SK-N-SH (cell line): ENCODE measurements around the gene C4A. TPM values are rescaled to one million over a fixed set of nuclear protein-coding genes. Genes with fewer than 3 reads are reported as not detected.

Experiments used
- CTCF ChIA-PET: fragments of 300-600, 350-600 bp; formaldehyde crosslinking; extraction: SDS; loops from one replicate; lab custom pipeline; 2021; lab: Yijun Ruan, JAX
- POLR2A ChIA-PET: fragments of 350-600 bp; sonication (Branson Sonifier 250); formaldehyde crosslinking; extraction: SDS; loops from one replicate; lab custom pipeline; 2020; ENCODE audit warnings: antibody characterized with exemption, inconsistent platforms; lab: Yijun Ruan, JAX
- DNase-seq: peaks from one replicate; pipeline ENCODE4 v3.0.0; 2012
- H2AFZ ChIP-seq: fragments of 200-600 bp; sonication (generic); 2 replicates; pipeline ENCODE4 v1.8.1; 2016; ENCODE audit warnings: antibody characterized with exemption, mild to moderate bottlenecking, low read depth
- H3F3A ChIP-seq: fragments of 200-600 bp; sonication (generic); replicated peaks from 2 replicates; pipeline ENCODE3; 2016; ENCODE audit warnings: antibody characterized with exemption, mild to moderate bottlenecking; ENCODE audit not compliant: insufficient read depth
- H3K27ac ChIP-seq, 2 experiments: fragments of 200-500 bp in 1 of 2; fragments of 200-600 bp in 1 of 2; sonication (Bioruptor generic) in 1 of 2; sonication (generic), shearing (Covaris generic) in 1 of 2; 2 replicates each; pipeline versions ENCODE4 v1.5.1 to v1.6.1; 2014 to 2016; ENCODE audit warnings: low read depth in 2 of 2, inconsistent platforms in 1 of 2, low read length in 1 of 2, mild to moderate bottlenecking in 1 of 2, mixed read lengths in 1 of 2
- H3K27me3 ChIP-seq: fragments of 200-600 bp; sonication (generic), shearing (Covaris generic); 2 replicates; pipeline ENCODE4 v1.6.1; 2016; ENCODE audit warnings: mixed run types; ENCODE audit not compliant: insufficient read depth
- H3K36me3 ChIP-seq, 2 experiments: fragments of 200-500 bp in 1 of 2; fragments of 200-600 bp in 1 of 2; sonication (Bioruptor generic) in 1 of 2; sonication (generic) in 1 of 2; replicated peaks in 1 of 2; 2 replicates each; pipeline versions ENCODE3 to v1.5.1; 2014 to 2016; ENCODE audit warnings: low read length in 1 of 2, mild to moderate bottlenecking in 1 of 2; ENCODE audit not compliant: insufficient read depth in 2 of 2, control insufficient read depth in 1 of 2
- H3K4me1 ChIP-seq, 2 experiments: fragments of 200-500 bp in 1 of 2; fragments of 200-600 bp in 1 of 2; sonication (Bioruptor generic) in 1 of 2; sonication (generic), shearing (Covaris generic) in 1 of 2; 2 replicates each; pipeline versions ENCODE4 v1.5.1 to v1.6.1; 2014 to 2016; ENCODE audit warnings: low read depth in 1 of 2, low read length in 1 of 2, mixed run types in 1 of 2; ENCODE audit not compliant: insufficient read depth in 2 of 2, control insufficient read depth in 1 of 2
- H3K4me2 ChIP-seq: fragments of 200-600 bp; sonication (generic), shearing (Covaris generic); 2 replicates; pipeline ENCODE4 v1.6.1; 2017; ENCODE audit warnings: mixed run types
- H3K4me3 ChIP-seq, 2 experiments: fragments of 200-500 bp in 1 of 2; fragments of 200-600 bp in 1 of 2; sonication (Bioruptor generic) in 1 of 2; sonication (generic), shearing (Covaris generic) in 1 of 2; 2 replicates each; pipeline versions ENCODE4 v1.5.1 to v1.8.1; 2014 to 2016; ENCODE audit warnings: low read depth in 2 of 2, inconsistent platforms in 1 of 2, low read length in 1 of 2, mild to moderate bottlenecking in 1 of 2, mixed read lengths in 1 of 2, moderate library complexity in 1 of 2
- H3K79me2 ChIP-seq: fragments of 200-600 bp; sonication (generic); 2 replicates; pipeline ENCODE4 v1.8.1; 2017; ENCODE audit warnings: mild to moderate bottlenecking; ENCODE audit not compliant: insufficient read depth
- H3K9ac ChIP-seq: fragments of 200-600 bp; sonication (generic); 2 replicates; pipeline ENCODE4 v1.6.1; 2017; ENCODE audit warnings: mixed run types
- H3K9me2 ChIP-seq: fragments of 200-600 bp; sonication (generic); 2 replicates; pipeline ENCODE4 v1.6.1; 2017; ENCODE audit warnings: mixed run types
- H3K9me3 ChIP-seq: fragments of 200-600 bp; sonication (generic); 2 replicates; pipeline ENCODE4 v1.6.1; 2017; ENCODE audit warnings: mixed run types, mild to moderate bottlenecking, moderate library complexity
- H4K20me1 ChIP-seq: fragments of 200-600 bp; sonication (generic); 2 replicates; pipeline ENCODE4 v1.6.1; 2017; ENCODE audit warnings: mild to moderate bottlenecking, mixed run types; ENCODE audit not compliant: insufficient read depth
- CHD2 ChIP-seq: fragments of 150-350 bp; IDR thresholded peaks from 2 replicates; pipeline ENCODE4 v1.6.1; 2018; ENCODE audit warnings: low read length; ENCODE audit not compliant: partially characterized antibody
- CTCF ChIP-seq: fragments of 200-600 bp; sonication (generic); IDR thresholded peaks from 2 replicates; pipeline ENCODE4 v1.6.1; 2017; ENCODE audit warnings: antibody characterized with exemption, mild to moderate bottlenecking, moderate library complexity
- ELF1 ChIP-seq: IDR thresholded peaks from 2 replicates; pipeline ENCODE4 v1.4.0; 2012
- EZH2phosphoT487 ChIP-seq: fragments of 200-600 bp; sonication (generic); IDR thresholded peaks from 2 replicates; pipeline ENCODE4 v1.6.1; 2017; ENCODE audit warnings: low read depth, mixed run types, mild to moderate bottlenecking, antibody characterized with exemption, moderate library complexity, borderline replicate concordance
- FOXJ3 ChIP-seq: sonication (generic); formaldehyde crosslinking; IDR thresholded peaks from 2 replicates; pipeline ENCODE4 v1.5.1; 2020; ENCODE audit warnings: mild to moderate bottlenecking, missing genetic modification reagents
- GABPA ChIP-seq: IDR thresholded peaks from 2 replicates; pipeline ENCODE4 v1.4.0; 2012; ENCODE audit warnings: low read depth, mild to moderate bottlenecking
- MAX ChIP-seq: IDR thresholded peaks from 2 replicates; pipeline ENCODE4 v1.4.0; 2012; ENCODE audit warnings: low read depth
- MXI1 ChIP-seq: IDR thresholded peaks from 2 replicates; pipeline ENCODE4 v1.6.1; 2012; ENCODE audit warnings: mild to moderate bottlenecking, low read depth, low read length, improper control_type of control experiment
- PBX3 ChIP-seq: IDR thresholded peaks from 2 replicates; pipeline ENCODE4; 2012
- POLR2AphosphoS5 ChIP-seq: IDR thresholded peaks from 2 replicates; pipeline ENCODE4 v1.6.1; 2012; ENCODE audit warnings: low read depth, low read length
- RAD21 ChIP-seq: IDR thresholded peaks from 2 replicates; pipeline ENCODE4 v1.6.1; 2012; ENCODE audit warnings: mild to moderate bottlenecking, low read length
- RCOR1 ChIP-seq: fragments of 150-350 bp; IDR thresholded peaks from 2 replicates; pipeline ENCODE4 v1.6.1; 2017; ENCODE audit warnings: antibody characterized with exemption, low read length
- RXRA ChIP-seq: IDR thresholded peaks from 2 replicates; pipeline ENCODE4 v1.4.0; 2012; ENCODE audit warnings: low read depth, mild to moderate bottlenecking, borderline replicate concordance
- SMC3 ChIP-seq: IDR thresholded peaks from 2 replicates; pipeline ENCODE4 v1.6.1; 2012; ENCODE audit warnings: low read depth, low read length, improper control_type of control experiment
- TAF1 ChIP-seq: IDR thresholded peaks from 2 replicates; pipeline ENCODE4 v1.6.1; 2012; ENCODE audit warnings: low read depth, mild to moderate bottlenecking, low read length, moderate library complexity, borderline replicate concordance
- TCF12 ChIP-seq: IDR thresholded peaks from 2 replicates; pipeline ENCODE4 v1.4.0; 2012
- TEAD4 ChIP-seq: IDR thresholded peaks from 2 replicates; pipeline ENCODE4 v1.4.0; 2012; ENCODE audit warnings: mild to moderate bottlenecking, borderline replicate concordance; ENCODE audit not compliant: insufficient read depth
- WGBS: methylation state at CpG from one replicate; pipeline ENCODE4 v1.1.6; 2017; ENCODE audit warnings: low lambda C conversion rate; 5-methylcytosine and 5-hydroxymethylcytosine counted together
- polyA plus RNA-seq, 3 experiments: library from polyadenylated mRNA; depleted of rRNA; stranded (reverse); fragments of >200 nt; gene quantifications; 2 replicates each; pipeline ENCODE4 v1.2.3, GENCODE V29; 2012
- TF ChIP-seq, protein P1 (sequence below): fragments of 150-350 bp; IDR thresholded peaks from 2 replicates; pipeline ENCODE4 v1.6.1; 2017; ENCODE audit warnings: antibody characterized with exemption, low read length, low read depth, borderline replicate concordance
- TF ChIP-seq, protein P2 (sequence below): IDR thresholded peaks from 2 replicates; pipeline ENCODE4 v1.4.0; 2012; ENCODE audit warnings: low read depth, borderline replicate concordance
- TF ChIP-seq, protein P3 (sequence below): IDR thresholded peaks from 2 replicates; pipeline ENCODE4 v1.6.1; 2012; ENCODE audit warnings: mild to moderate bottlenecking, low read depth, low read length, moderate library complexity
- TF ChIP-seq, protein P4 (sequence below): IDR thresholded peaks from 2 replicates; pipeline ENCODE4 v1.4.0; 2012; ENCODE audit warnings: low read depth, borderline replicate concordance

The C4A gene
- polyA plus RNA-seq, 1 of the 3 experiments (the other 2 are of a cell fraction) = 11.4 TPM

DNA sequence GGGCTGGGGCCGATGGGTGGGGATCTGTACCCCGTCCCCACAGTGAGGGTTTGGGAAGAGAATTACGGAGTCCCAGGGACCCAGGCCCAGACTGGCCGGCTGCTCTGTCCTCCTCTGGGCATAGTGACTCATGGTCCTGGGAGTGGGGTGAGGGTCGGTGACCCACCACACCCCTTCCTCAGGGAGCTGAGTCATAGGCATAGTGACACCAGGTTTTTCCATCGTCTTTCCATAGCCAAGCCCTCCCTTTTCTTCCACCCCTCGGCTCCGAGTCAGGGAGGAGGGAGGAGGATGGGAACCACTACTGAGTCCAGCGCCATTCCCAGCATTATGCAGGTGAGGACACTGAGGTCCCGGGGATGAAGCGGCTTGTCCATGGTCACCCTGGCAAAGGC is 65.2 kb downstream of the C4A start (continued):
- TF ChIP-seq MAX = no peak
- TF ChIP-seq MXI1 = no peak
- TF ChIP-seq SMC3 = no peak
- TF ChIP-seq, protein P1, sequence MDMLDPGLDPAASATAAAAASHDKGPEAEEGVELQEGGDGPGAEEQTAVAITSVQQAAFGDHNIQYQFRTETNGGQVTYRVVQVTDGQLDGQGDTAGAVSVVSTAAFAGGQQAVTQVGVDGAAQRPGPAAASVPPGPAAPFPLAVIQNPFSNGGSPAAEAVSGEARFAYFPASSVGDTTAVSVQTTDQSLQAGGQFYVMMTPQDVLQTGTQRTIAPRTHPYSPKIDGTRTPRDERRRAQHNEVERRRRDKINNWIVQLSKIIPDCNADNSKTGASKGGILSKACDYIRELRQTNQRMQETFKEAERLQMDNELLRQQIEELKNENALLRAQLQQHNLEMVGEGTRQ = no peak
- TF ChIP-seq CHD2 = no peak
- no peak for TF ChIP-seq PBX3
- TF ChIP-seq RCOR1 = no peak

DNA sequence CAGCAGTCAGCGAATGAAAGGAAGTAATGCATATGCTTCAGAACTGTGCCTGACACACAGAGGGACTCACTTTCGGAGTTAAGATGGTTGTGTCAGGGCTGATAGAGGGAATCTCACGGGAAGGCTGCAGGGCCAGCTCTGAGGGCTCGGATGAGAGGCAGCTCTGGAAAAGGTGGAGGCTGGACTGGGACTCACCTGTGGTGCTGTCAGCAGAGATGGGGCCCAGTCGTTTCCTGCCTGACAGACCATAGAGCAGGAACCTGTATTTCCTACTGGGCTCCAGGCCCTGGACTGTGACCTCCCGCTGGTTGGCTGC is 65.6 kb downstream of the C4A start:
- no peaks in the 10 kb centered on the region for H3K9me3 ChIP-seq
- CTCF ChIA-PET = interaction anchor here (0.7 to 1.9 kb wide), 20 partner anchors 9 to 915 kb away, joined by 3 to 13 read pairs (median 4); partner anchors contain the start of genes AGPAT1, CYP21A2 and EHMT2
- DNase-seq = no peak
- H3K27me3 ChIP-seq = peaks cover 14% of the 10 kb centered on the region; the same call in 1 of the 2 replicates
- no peak overlapping the region for H3K4me2 ChIP-seq
- no peaks in the 10 kb centered on the region for H3F3A ChIP-seq
- WGBS = 92% methylated on average over 6 of the region's 6 CpGs
- no peak overlapping the region for H3K4me3 ChIP-seq
- H3K4me1 ChIP-seq = peaks cover 0 to 14% of the 10 kb centered on the region in 2 experiments; a peak in 2 of 4 replicates
- H3K27ac ChIP-seq = no peak overlapping the region
- no peaks in the 10 kb centered on the region for H3K79me2 ChIP-seq
- H3K9ac ChIP-seq = no peak overlapping the region
- POLR2A ChIA-PET = no interaction called here
- H3K36me3 ChIP-seq = no peaks in the 10 kb centered on the region
- H2AFZ ChIP-seq = no peak overlapping the region
- H4K20me1 ChIP-seq = no peaks in the 10 kb centered on the region
- H3K9me2 ChIP-seq = no peaks in the 10 kb centered on the region
- no peak for TF ChIP-seq TEAD4
- TF ChIP-seq TCF12 = no peak
- no peak for TF ChIP-seq SMC3
- TF ChIP-seq, protein P2, sequence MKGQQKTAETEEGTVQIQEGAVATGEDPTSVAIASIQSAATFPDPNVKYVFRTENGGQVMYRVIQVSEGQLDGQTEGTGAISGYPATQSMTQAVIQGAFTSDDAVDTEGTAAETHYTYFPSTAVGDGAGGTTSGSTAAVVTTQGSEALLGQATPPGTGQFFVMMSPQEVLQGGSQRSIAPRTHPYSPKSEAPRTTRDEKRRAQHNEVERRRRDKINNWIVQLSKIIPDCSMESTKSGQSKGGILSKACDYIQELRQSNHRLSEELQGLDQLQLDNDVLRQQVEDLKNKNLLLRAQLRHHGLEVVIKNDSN = no peak
- no peak for TF ChIP-seq RXRA
- no peak for TF ChIP-seq CTCF
- no peak for TF ChIP-seq GABPA
- no peak for TF ChIP-seq RAD21
- TF ChIP-seq, protein P3, sequence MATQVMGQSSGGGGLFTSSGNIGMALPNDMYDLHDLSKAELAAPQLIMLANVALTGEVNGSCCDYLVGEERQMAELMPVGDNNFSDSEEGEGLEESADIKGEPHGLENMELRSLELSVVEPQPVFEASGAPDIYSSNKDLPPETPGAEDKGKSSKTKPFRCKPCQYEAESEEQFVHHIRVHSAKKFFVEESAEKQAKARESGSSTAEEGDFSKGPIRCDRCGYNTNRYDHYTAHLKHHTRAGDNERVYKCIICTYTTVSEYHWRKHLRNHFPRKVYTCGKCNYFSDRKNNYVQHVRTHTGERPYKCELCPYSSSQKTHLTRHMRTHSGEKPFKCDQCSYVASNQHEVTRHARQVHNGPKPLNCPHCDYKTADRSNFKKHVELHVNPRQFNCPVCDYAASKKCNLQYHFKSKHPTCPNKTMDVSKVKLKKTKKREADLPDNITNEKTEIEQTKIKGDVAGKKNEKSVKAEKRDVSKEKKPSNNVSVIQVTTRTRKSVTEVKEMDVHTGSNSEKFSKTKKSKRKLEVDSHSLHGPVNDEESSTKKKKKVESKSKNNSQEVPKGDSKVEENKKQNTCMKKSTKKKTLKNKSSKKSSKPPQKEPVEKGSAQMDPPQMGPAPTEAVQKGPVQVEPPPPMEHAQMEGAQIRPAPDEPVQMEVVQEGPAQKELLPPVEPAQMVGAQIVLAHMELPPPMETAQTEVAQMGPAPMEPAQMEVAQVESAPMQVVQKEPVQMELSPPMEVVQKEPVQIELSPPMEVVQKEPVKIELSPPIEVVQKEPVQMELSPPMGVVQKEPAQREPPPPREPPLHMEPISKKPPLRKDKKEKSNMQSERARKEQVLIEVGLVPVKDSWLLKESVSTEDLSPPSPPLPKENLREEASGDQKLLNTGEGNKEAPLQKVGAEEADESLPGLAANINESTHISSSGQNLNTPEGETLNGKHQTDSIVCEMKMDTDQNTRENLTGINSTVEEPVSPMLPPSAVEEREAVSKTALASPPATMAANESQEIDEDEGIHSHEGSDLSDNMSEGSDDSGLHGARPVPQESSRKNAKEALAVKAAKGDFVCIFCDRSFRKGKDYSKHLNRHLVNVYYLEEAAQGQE = no peak
- no peak for TF ChIP-seq FOXJ3 (CRISPR knock-in tag)
- TF ChIP-seq MXI1 = no peak
- TF ChIP-seq EZH2phosphoT487 = no peak
- TF ChIP-seq TAF1 = no peak
- no peak for TF ChIP-seq ELF1
- TF ChIP-seq, protein P4, sequence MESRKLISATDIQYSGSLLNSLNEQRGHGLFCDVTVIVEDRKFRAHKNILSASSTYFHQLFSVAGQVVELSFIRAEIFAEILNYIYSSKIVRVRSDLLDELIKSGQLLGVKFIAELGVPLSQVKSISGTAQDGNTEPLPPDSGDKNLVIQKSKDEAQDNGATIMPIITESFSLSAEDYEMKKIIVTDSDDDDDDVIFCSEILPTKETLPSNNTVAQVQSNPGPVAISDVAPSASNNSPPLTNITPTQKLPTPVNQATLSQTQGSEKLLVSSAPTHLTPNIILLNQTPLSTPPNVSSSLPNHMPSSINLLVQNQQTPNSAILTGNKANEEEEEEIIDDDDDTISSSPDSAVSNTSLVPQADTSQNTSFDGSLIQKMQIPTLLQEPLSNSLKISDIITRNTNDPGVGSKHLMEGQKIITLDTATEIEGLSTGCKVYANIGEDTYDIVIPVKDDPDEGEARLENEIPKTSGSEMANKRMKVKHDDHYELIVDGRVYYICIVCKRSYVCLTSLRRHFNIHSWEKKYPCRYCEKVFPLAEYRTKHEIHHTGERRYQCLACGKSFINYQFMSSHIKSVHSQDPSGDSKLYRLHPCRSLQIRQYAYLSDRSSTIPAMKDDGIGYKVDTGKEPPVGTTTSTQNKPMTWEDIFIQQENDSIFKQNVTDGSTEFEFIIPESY = no peak
- TF ChIP-seq POLR2AphosphoS5 = no peak
